ENCODE data around the gene KIF16B. TPM values are rescaled to one million over a fixed set of nuclear protein-coding genes. Genes with fewer than 3 reads are reported as not detected.

Gene KIF16B
- total RNA-seq, 1 donor from 2014 or later = 7.0 TPM

GRCh38 chr20:16388731-16389130, 184.5 kb downstream of the KIF16B start:
- Histone ChIP-seq H3K9me3 (ENCODE audit: insufficient read depth, low read depth, low read length) (no peaks in the 10 kb centered on the region), H3K4me2 (ENCODE audit: low read length) (no peak overlapping the region), H3K27me3 (ENCODE audit: insufficient read depth, low read length) (no peaks in the 10 kb centered on the region), H3K4me3 (ENCODE audit: insufficient read depth, low read depth, low read length) (no peak overlapping the region), H3K79me2 (ENCODE audit: insufficient read depth, low read length) (no peaks in the 10 kb centered on the region), H3K36me3 (ENCODE audit: insufficient read depth, low read length) (no peaks in the 10 kb centered on the region), H3K4me1 (ENCODE audit: insufficient read depth, low read length) (no peaks in the 10 kb centered on the region), H3K27ac (ENCODE audit: low read depth, low read length) (no peak overlapping the region), H3K9ac (ENCODE audit: low read length) (no peak overlapping the region), H2AFZ (ENCODE audit: low read depth, low read length) (no peak overlapping the region), H4K20me1 (ENCODE audit: insufficient read depth, low read length) (no peaks in the 10 kb centered on the region)
- H3K9me3 Mint-ChIP-seq (ENCODE audit: unreplicated experiment) = no peaks in the 10 kb centered on the region
- H3K4me3 Mint-ChIP-seq (ENCODE audit: unreplicated experiment) = no peak overlapping the region
- H3K27ac Mint-ChIP-seq (ENCODE audit: unreplicated experiment) = no peak overlapping the region
- FAIRE-seq = no peak
- no peaks in the 10 kb centered on the region for H3K4me1 Mint-ChIP-seq (ENCODE audit: low read depth, unreplicated experiment)
- H3K36me3 Mint-ChIP-seq (ENCODE audit: low read depth, unreplicated experiment) = peaks cover 2% of the 10 kb centered on the region
- TF ChIP-seq CTCF (IDR thresholded peaks at IDR 0.05; ENCODE audit: insufficient read depth, low read depth, low read length) (no peak), EZH2 (IDR thresholded peaks at IDR 0.05; ENCODE audit: insufficient read depth, low read length) (no peak)
- no peak for DNase-seq (ENCODE audit: low read depth)
- H3K27me3 Mint-ChIP-seq (ENCODE audit: low read depth, unreplicated experiment) = no peaks in the 10 kb centered on the region

GRCh38 chr20:16387666-16388065, 185.6 kb downstream of the KIF16B start:
- DNase-seq (ENCODE audit: low read depth) = no peak
- no peaks in the 10 kb centered on the region for H3K4me1 Mint-ChIP-seq (ENCODE audit: low read depth, unreplicated experiment)
- H3K4me2 ChIP-seq (ENCODE audit: low read length) = no peak overlapping the region

More at GRCh38 chr20:16387666-16388065, 185.6 kb downstream of the KIF16B start:
- Mint-ChIP-seq H3K9me3 (ENCODE audit: unreplicated experiment) (no peaks in the 10 kb centered on the region), H3K4me3 (ENCODE audit: unreplicated experiment) (no peak overlapping the region), H3K36me3 (ENCODE audit: low read depth, unreplicated experiment) (peaks cover 2% of the 10 kb centered on the region), H3K27me3 (ENCODE audit: low read depth, unreplicated experiment) (no peaks in the 10 kb centered on the region), H3K27ac (ENCODE audit: unreplicated experiment) (no peak overlapping the region)
- H3K79me2 ChIP-seq (ENCODE audit: insufficient read depth, low read length) = no peaks in the 10 kb centered on the region
- FAIRE-seq = no peak
- no peak overlapping the region for H3K9ac ChIP-seq (ENCODE audit: low read length)
- H4K20me1 ChIP-seq (ENCODE audit: insufficient read depth, low read length) = no peaks in the 10 kb centered on the region
- no peak overlapping the region for H3K4me3 ChIP-seq (ENCODE audit: insufficient read depth, low read depth, low read length)
- no peaks in the 10 kb centered on the region for H3K36me3 ChIP-seq (ENCODE audit: insufficient read depth, low read length)
- no peaks in the 10 kb centered on the region for H3K4me1 ChIP-seq (ENCODE audit: insufficient read depth, low read length)
- no peak for TF ChIP-seq EZH2 (IDR thresholded peaks at IDR 0.05; ENCODE audit: insufficient read depth, low read length)
- no peak for TF ChIP-seq CTCF (IDR thresholded peaks at IDR 0.05; ENCODE audit: insufficient read depth, low read depth, low read length)
- H3K27ac ChIP-seq (ENCODE audit: low read depth, low read length) = no peak overlapping the region
- no peaks in the 10 kb centered on the region for H3K9me3 ChIP-seq (ENCODE audit: insufficient read depth, low read depth, low read length)
- no peaks in the 10 kb centered on the region for H3K27me3 ChIP-seq (ENCODE audit: insufficient read depth, low read length)
- no peak overlapping the region for H2AFZ ChIP-seq (ENCODE audit: low read depth, low read length)

Data from astrocyte (in vitro differentiated cells and primary cell).